ENCODE results near the gene CPNE2.

CPNE2 gene

GRCh38 chr16:57123216-57123973 is 31.0 kb downstream of the CPNE2 start:
- no peak for DNase-seq (ENCODE audit: low read depth, low spot score)
- Histone ChIP-seq H3K36me3 (ENCODE audit: insufficient read depth, low read length) (no peaks in the 10 kb centered on the region), H3K9ac (ENCODE audit: insufficient read length) (no peak overlapping the region), H3K9me3 (ENCODE audit: low read depth, low read length) (no peaks in the 10 kb centered on the region), H3K4me3 (no peak overlapping the region), H3K27ac (no peak overlapping the region)
- no peak for TF ChIP-seq FOXP2 (optimal IDR thresholded peaks at IDR 0.05; ENCODE audit: control extremely low read depth, extremely low read length, insufficient read depth)
- TF ChIP-seq EZH2 (IDR thresholded peaks at IDR 0.05) = no peak
- no peak for TF ChIP-seq POLR2AphosphoS5 (IDR thresholded peaks at IDR 0.05; ENCODE audit: borderline replicate concordance, low read depth, low read length)

- TF ChIP-seq FOXP2 (optimal IDR thresholded peaks at IDR 0.05; ENCODE audit: control extremely low read depth, extremely low read length, insufficient read depth) (no peak), POLR2AphosphoS5 (IDR thresholded peaks at IDR 0.05; ENCODE audit: borderline replicate concordance, low read depth, low read length) (no peak), EZH2 (IDR thresholded peaks at IDR 0.05) (no peak)
- H3K36me3 ChIP-seq (ENCODE audit: insufficient read depth, low read length) = no peaks in the 10 kb centered on the region
- no peak overlapping the region for H3K9ac ChIP-seq (ENCODE audit: insufficient read length)
- H3K27ac ChIP-seq = no peak overlapping the region
- no peaks in the 10 kb centered on the region for H3K9me3 ChIP-seq (ENCODE audit: low read depth, low read length)
- DNase-seq (ENCODE audit: low read depth, low spot score) = no peak
- no peak overlapping the region for H3K4me3 ChIP-seq
These were observed 31.7 kb downstream of the CPNE2 start for GRCh38 chr16:57123974-57124674.

- no peaks in the 10 kb centered on the region for H3K36me3 ChIP-seq (ENCODE audit: insufficient read depth, low read length)
- no peak overlapping the region for H3K4me3 ChIP-seq
- no peak for DNase-seq (ENCODE audit: low read depth, low spot score)
- no peak overlapping the region for H3K9ac ChIP-seq (ENCODE audit: insufficient read length)
- H3K27ac ChIP-seq = no peak overlapping the region
- H3K9me3 ChIP-seq (ENCODE audit: low read depth, low read length) = no peaks in the 10 kb centered on the region
- no peak for TF ChIP-seq POLR2AphosphoS5 (IDR thresholded peaks at IDR 0.05; ENCODE audit: borderline replicate concordance, low read depth, low read length)
- TF ChIP-seq FOXP2 (optimal IDR thresholded peaks at IDR 0.05; ENCODE audit: control extremely low read depth, extremely low read length, insufficient read depth) = no peak
- TF ChIP-seq EZH2 (IDR thresholded peaks at IDR 0.05) = no peak
These were observed 33.0 kb downstream of the CPNE2 start for GRCh38 chr16:57125376-57125775.

GRCh38 chr16:57125969-57126368 is 33.6 kb downstream of the CPNE2 start:
- H3K27ac ChIP-seq = no peak overlapping the region
- H3K9me3 ChIP-seq (ENCODE audit: low read depth, low read length) = no peaks in the 10 kb centered on the region
- no peak overlapping the region for H3K9ac ChIP-seq (ENCODE audit: insufficient read length)
- H3K36me3 ChIP-seq (ENCODE audit: insufficient read depth, low read length) = no peaks in the 10 kb centered on the region
- no peak overlapping the region for H3K4me3 ChIP-seq
- no peak for TF ChIP-seq POLR2AphosphoS5 (IDR thresholded peaks at IDR 0.05; ENCODE audit: borderline replicate concordance, low read depth, low read length)
- TF ChIP-seq FOXP2 (optimal IDR thresholded peaks at IDR 0.05; ENCODE audit: control extremely low read depth, extremely low read length, insufficient read depth) = no peak
- no peak for TF ChIP-seq EZH2 (IDR thresholded peaks at IDR 0.05)
- no peak for DNase-seq (ENCODE audit: low read depth, low spot score)

- no peak overlapping the region for H3K9ac ChIP-seq (ENCODE audit: insufficient read length)
- no peaks in the 10 kb centered on the region for H3K36me3 ChIP-seq (ENCODE audit: insufficient read depth, low read length)
- no peak overlapping the region for H3K27ac ChIP-seq
- no peaks in the 10 kb centered on the region for H3K9me3 ChIP-seq (ENCODE audit: low read depth, low read length)
- TF ChIP-seq EZH2 (IDR thresholded peaks at IDR 0.05) (no peak), FOXP2 (optimal IDR thresholded peaks at IDR 0.05; ENCODE audit: control extremely low read depth, extremely low read length, insufficient read depth) (no peak), POLR2AphosphoS5 (IDR thresholded peaks at IDR 0.05; ENCODE audit: borderline replicate concordance, low read depth, low read length) (no peak)
- no peak for DNase-seq (ENCODE audit: low read depth, low spot score)
- no peak overlapping the region for H3K4me3 ChIP-seq
These were observed 34.0 kb downstream of the CPNE2 start for GRCh38 chr16:57126411-57126810.

GRCh38 chr16:57127037-57127763 is 34.8 kb downstream of the CPNE2 start:
- Histone ChIP-seq H3K9me3 (ENCODE audit: low read depth, low read length) (no peaks in the 10 kb centered on the region), H3K9ac (ENCODE audit: insufficient read length) (no peak overlapping the region), H3K4me3 (no peak overlapping the region), H3K27ac (no peak overlapping the region), H3K36me3 (ENCODE audit: insufficient read depth, low read length) (no peaks in the 10 kb centered on the region)
- no peak for DNase-seq (ENCODE audit: low read depth, low spot score)
- no peak for TF ChIP-seq FOXP2 (optimal IDR thresholded peaks at IDR 0.05; ENCODE audit: control extremely low read depth, extremely low read length, insufficient read depth)
- TF ChIP-seq EZH2 (IDR thresholded peaks at IDR 0.05) = no peak
- TF ChIP-seq POLR2AphosphoS5 (IDR thresholded peaks at IDR 0.05; ENCODE audit: borderline replicate concordance, low read depth, low read length) = no peak

GRCh38 chr16:57127836-57128235 is 35.5 kb downstream of the CPNE2 start:
- no peaks in the 10 kb centered on the region for H3K36me3 ChIP-seq (ENCODE audit: insufficient read depth, low read length)
- TF ChIP-seq FOXP2 (optimal IDR thresholded peaks at IDR 0.05; ENCODE audit: control extremely low read depth, extremely low read length, insufficient read depth) (no peak), EZH2 (IDR thresholded peaks at IDR 0.05) (no peak), POLR2AphosphoS5 (IDR thresholded peaks at IDR 0.05; ENCODE audit: borderline replicate concordance, low read depth, low read length) (no peak)
- H3K9me3 ChIP-seq (ENCODE audit: low read depth, low read length) = no peaks in the 10 kb centered on the region
- no peak overlapping the region for H3K9ac ChIP-seq (ENCODE audit: insufficient read length)
- DNase-seq (ENCODE audit: low read depth, low spot score) = no peak
- H3K27ac ChIP-seq = no peak overlapping the region
- H3K4me3 ChIP-seq = no peak overlapping the region

GRCh38 chr16:57128771-57129389 is 36.5 kb downstream of the CPNE2 start:
- Histone ChIP-seq H3K4me3 (no peak overlapping the region), H3K9ac (ENCODE audit: insufficient read length) (no peak overlapping the region), H3K27ac (no peak overlapping the region), H3K36me3 (ENCODE audit: insufficient read depth, low read length) (no peaks in the 10 kb centered on the region), H3K9me3 (ENCODE audit: low read depth, low read length) (no peaks in the 10 kb centered on the region)
- DNase-seq (ENCODE audit: low read depth, low spot score) = no peak
- TF ChIP-seq EZH2 (IDR thresholded peaks at IDR 0.05) (no peak), FOXP2 (optimal IDR thresholded peaks at IDR 0.05; ENCODE audit: control extremely low read depth, extremely low read length, insufficient read depth) (no peak), POLR2AphosphoS5 (IDR thresholded peaks at IDR 0.05; ENCODE audit: borderline replicate concordance, low read depth, low read length) (no peak)

Data from SK-N-MC (cell line).